GM12878 (cell line): Measurements from ENCODE around the gene SOBP. TPM values are rescaled to one million over a fixed set of nuclear protein-coding genes. Genes with fewer than 3 reads are reported as not detected.

Experiments used
- ATAC-seq: fragments of 200-7000 bp; cut with Tn5 transposase; 3 replicates; pipeline ENCODE4 v1.9.1; 2020; ENCODE audit warnings: mild to moderate bottlenecking, moderate library complexity
- BruUV-seq: library from RNA; stranded (reverse); fragments of 400-500 nt; replicated peaks from 2 replicates; lab custom pipeline; 2021; lab: Mats Ljungman, UMichigan
- CTCF ChIA-PET: fragments of 300-600 bp; sonication (Branson Sonifier 250); formaldehyde crosslinking; extraction: SDS; loops from one replicate; lab custom pipeline; 2021; ENCODE audit warnings: inconsistent platforms; lab: Yijun Ruan, JAX
- POLR2A ChIA-PET: fragments of 350-600 bp; formaldehyde crosslinking; extraction: SDS; loops from one replicate; lab custom pipeline; 2021; ENCODE audit warnings: inconsistent platforms; lab: Charles Lee
- RAD21 ChIA-PET: fragments of 300-600 bp; sonication (Branson Sonifier 250); formaldehyde crosslinking; loops from one replicate; lab custom pipeline; 2023; ENCODE audit warnings: antibody characterized with exemption; ENCODE audit not compliant: unreplicated experiment; lab: Charles Lee
- SMC1A ChIA-PET: fragments of 300-600 bp; sonication (Branson Sonifier 250); formaldehyde crosslinking; loops from one replicate; lab custom pipeline; 2023; ENCODE audit not compliant: unreplicated experiment, uncharacterized antibody; lab: Charles Lee
- DNase-seq: peaks from one replicate; pipeline ENCODE4 v3.0.0-alpha.2; 2011; ENCODE audit warnings: low read depth, low spot score
- FAIRE-seq: peaks from 3 replicates; lab custom pipeline; 2011; peaks lifted over from hg19 to GRCh38; lab: Jason Lieb, UNC
- H2AFZ ChIP-seq: 2 replicates; pipeline ENCODE4 v1.6.0; 2011; ENCODE audit warnings: low read depth, low read length, control low read depth; ENCODE audit not compliant: control insufficient read depth
- H3K27ac ChIP-seq: 2 replicates; pipeline ENCODE4 v1.5.1; 2011; ENCODE audit warnings: control low read depth; ENCODE audit not compliant: control insufficient read depth, insufficient read depth
- H3K27me3 ChIP-seq, 2 experiments: replicated peaks in 1 of 2; 2 replicates each; pipeline versions ENCODE4 v1.6.0 to v1.6.1; 2011; ENCODE audit warnings: low read length in 1 of 2; ENCODE audit not compliant: control insufficient read depth in 2 of 2, insufficient read depth in 2 of 2
- H3K36me3 ChIP-seq, 2 experiments: 2 replicates each; pipeline ENCODE4 v1.5.1; 2011; ENCODE audit warnings: low read length in 1 of 2; ENCODE audit not compliant: control insufficient read depth in 2 of 2, insufficient read depth in 2 of 2
- H3K4me1 ChIP-seq: 2 replicates; pipeline ENCODE4 v1.6.1; 2011; ENCODE audit warnings: mild to moderate bottlenecking, low read length, moderate library complexity, mixed read lengths; ENCODE audit not compliant: control insufficient read depth, insufficient read depth
- H3K4me2 ChIP-seq: 2 replicates; pipeline ENCODE4 v1.6.0; 2011; ENCODE audit warnings: control low read depth; ENCODE audit not compliant: control insufficient read depth, insufficient read depth
- H3K4me3 ChIP-seq: fragments of 200-600 bp; sonication (generic); 2 replicates; pipeline ENCODE4 v1.5.1; 2016
- H3K79me2 ChIP-seq: 2 replicates; pipeline ENCODE4 v1.6.0; 2011; ENCODE audit warnings: low read length; ENCODE audit not compliant: control insufficient read depth, insufficient read depth
- H3K9ac ChIP-seq: 2 replicates; pipeline ENCODE4 v1.8.0; 2011; ENCODE audit warnings: low read length, control low read depth, mixed read lengths; ENCODE audit not compliant: control insufficient read depth, insufficient read depth
- H3K9me3 ChIP-seq: replicated peaks from 3 replicates; pipeline ENCODE4 v1.5.1; 2011; ENCODE audit warnings: mild to moderate bottlenecking, low read length; ENCODE audit not compliant: control insufficient read depth, insufficient read depth
- H4K20me1 ChIP-seq: 2 replicates; pipeline ENCODE4 v1.6.0; 2011; ENCODE audit not compliant: control insufficient read depth, insufficient read depth
- IKZF2 ChIP-seq, 2 experiments: fragments of 450-650 bp; IDR thresholded peaks; 2 replicates each; pipeline ENCODE4 v1.6.1; 2017; ENCODE audit warnings: mild to moderate bottlenecking in 2 of 2, moderate library complexity in 2 of 2
- NR2C1 ChIP-seq: fragments of 450-650 bp; IDR thresholded peaks from 2 replicates; pipeline ENCODE4 v1.6.1; 2017; ENCODE audit warnings: antibody characterized with exemption, mild to moderate bottlenecking, moderate library complexity
- ZBTB11 ChIP-seq: fragments of 450-650 bp; formaldehyde crosslinking; IDR thresholded peaks from 2 replicates; pipeline ENCODE4 v1.5.0; 2022; ENCODE audit warnings: mild to moderate bottlenecking, missing genetic modification characterization
- WGBS: methylation state at CpG from one replicate; pipeline ENCODE4 v1.1.6; 2016; ENCODE audit warnings: low lambda C conversion rate; ENCODE audit not compliant: insufficient replicate concordance, insufficient coverage; ENCODE audit errors: missing lambda C conversion rate; 5-methylcytosine and 5-hydroxymethylcytosine counted together
- in situ Hi-C: fragments of 300-500 bp; cut with MboI; formaldehyde crosslinking; loops from 9 replicates; pipeline ENCODE4 v1.14.3; 2018; ENCODE audit warnings: mixed read lengths
- intact Hi-C: fragments of 100-400 bp; cut with micrococcal nuclease; formaldehyde crosslinking; loops from one replicate; pipeline ENCODE4 v1.14.2; 2022; ENCODE audit not compliant: unreplicated experiment
- polyA plus RNA-seq, 11 experiments: library from polyadenylated mRNA; depleted of rRNA in 4 of 11; unstranded in 6 of 11; stranded (reverse) in 5 of 11; fragments of >200 nt; fragmentation: Nextera tagmentation in 4 of 11; fragmentation: Illumina TruSeq in 1 of 11; extraction: Ambion mirVana in 4 of 11; extraction: Trizol in 1 of 11; gene quantifications; 1 replicate in 1 of 11; 2 replicates in 10 of 11; pipeline versions ENCODE4 v1.2.1 to v1.2.3, GENCODE V29; 2011 to 2016; ENCODE audit warnings: inconsistent platforms in 2 of 11, missing spikeins in 2 of 11, low read depth in 1 of 11
- total RNA-seq, 4 experiments: library from RNA; depleted of rRNA in 3 of 4; stranded (reverse); fragments of >200 nt in 3 of 4; fragmentation: Illumina TruSeq in 1 of 4; extraction: Trizol in 1 of 4; gene quantifications; 2 replicates each; pipeline versions ENCODE4 v1.2.1 to v1.2.3, GENCODE V29; 2013 to 2021
- TF ChIP-seq, protein P1 (sequence below): fragments of 450-650 bp; IDR thresholded peaks from 2 replicates; pipeline ENCODE4 v1.6.1; 2014; ENCODE audit warnings: mild to moderate bottlenecking

SOBP gene
- total and polyA plus RNA-seq, 10 of the 15 experiments (the other 5 are each of a cell fraction or from before 2014, with no cell fraction given) = 0.49 to 1.9 (median 0.78) TPM

- no peak for TF ChIP-seq ZBTB11
- TF ChIP-seq IKZF2 (IDR thresholded peaks at IDR 0.05) = no peak
These were observed 44.7 kb downstream of the SOBP start (continued) for GRCh38 chr6:107534571-107535141.

GRCh38 chr6:107535626-107536025, 45.7 kb downstream of the SOBP start:
- ATAC-seq = no peak
- TF ChIP-seq NR2C1 (no peak), ZBTB11 (no peak)
- TF ChIP-seq, protein P1, sequence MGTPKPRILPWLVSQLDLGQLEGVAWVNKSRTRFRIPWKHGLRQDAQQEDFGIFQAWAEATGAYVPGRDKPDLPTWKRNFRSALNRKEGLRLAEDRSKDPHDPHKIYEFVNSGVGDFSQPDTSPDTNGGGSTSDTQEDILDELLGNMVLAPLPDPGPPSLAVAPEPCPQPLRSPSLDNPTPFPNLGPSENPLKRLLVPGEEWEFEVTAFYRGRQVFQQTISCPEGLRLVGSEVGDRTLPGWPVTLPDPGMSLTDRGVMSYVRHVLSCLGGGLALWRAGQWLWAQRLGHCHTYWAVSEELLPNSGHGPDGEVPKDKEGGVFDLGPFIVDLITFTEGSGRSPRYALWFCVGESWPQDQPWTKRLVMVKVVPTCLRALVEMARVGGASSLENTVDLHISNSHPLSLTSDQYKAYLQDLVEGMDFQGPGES = no peak
- intact Hi-C loops = loop anchor here (5.0 kb wide), 1 partner anchor 122 kb away; no protein-coding TSS in a partner anchor
- WGBS = 79% methylated on average over 1 of the region's 1 CpG
- ChIA-PET CTCF (interaction anchor here (1.5 kb wide), 1 partner anchor 139 kb away, joined by 3 read pairs; no protein-coding TSS in a partner anchor), RAD21 (interaction anchor here (0.6 kb wide), 1 partner anchor 79 kb away, joined by 3 read pairs; no protein-coding TSS in a partner anchor), POLR2A (interaction anchor here (0.7 kb wide), 1 partner anchor 207 kb away, joined by 3 read pairs; no protein-coding TSS in a partner anchor), SMC1A (no interaction called here)
- Histone ChIP-seq H3K4me3 (no peak overlapping the region), H4K20me1 (no peaks in the 10 kb centered on the region), H3K9me3 (no peaks in the 10 kb centered on the region), H3K4me1 (no peaks in the 10 kb centered on the region), H2AFZ (no peak overlapping the region), H3K27ac (no peak overlapping the region), H3K9ac (no peak overlapping the region), H3K36me3 (no peaks in the 10 kb centered on the region), H3K79me2 (no peaks in the 10 kb centered on the region), H3K27me3 (peaks cover 0 to 2% of the 10 kb centered on the region in 2 experiments; a peak in 1 of 4 replicates), H3K4me2 (no peak overlapping the region)
- no peak for DNase-seq
- peak; percentile 95 for FAIRE-seq
- in situ Hi-C loops = no loop called here
- BruUV-seq = no TSS peak
